Measurements from ENCODE around the gene MINDY3. TPM values are rescaled to one million over a fixed set of nuclear protein-coding genes. Genes with fewer than 3 reads are reported as not detected.

The MINDY3 gene
- total and polyA plus RNA-seq, 5 experiments from 2014 or later = 2.6 to 44.7 (median 4.7) TPM

DNA sequence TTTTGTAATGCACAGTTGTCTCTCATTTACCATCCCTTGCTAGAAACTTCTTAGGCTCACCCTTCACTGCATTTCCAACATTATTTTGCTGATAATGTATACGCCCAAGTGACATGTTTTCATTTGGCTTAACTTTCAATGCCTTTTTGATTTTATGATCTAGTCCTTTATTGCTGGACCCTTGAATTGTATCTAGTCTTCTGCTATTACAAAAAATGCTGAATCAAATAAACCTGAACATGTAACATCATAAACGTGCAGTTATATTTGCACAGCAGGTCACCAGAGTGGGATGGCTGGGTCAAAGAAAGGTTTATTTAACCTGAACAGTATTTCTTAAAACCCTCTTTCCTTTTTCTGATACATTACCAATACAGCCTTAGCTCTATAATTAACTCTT, 63.0 kb downstream of the MINDY3 start:
- H3K4me3 Mint-ChIP-seq = no peak overlapping the region
- POLR2A ChIA-PET = no interaction called here
- peaks cover 0 to 8% (median 0%) of the 10 kb centered on the region in 9 donors for H3K9me3 Mint-ChIP-seq
- peaks cover 0 to 10% (median 4%) of the 10 kb centered on the region in 4 donors for H3K4me1 Mint-ChIP-seq
- ATAC-seq (no peak), DNase-seq (no peak)
- no peaks in the 10 kb centered on the region for H3K27me3 Mint-ChIP-seq
- peaks cover 24 to 73% (median 39%) of the 10 kb centered on the region in 3 donors for H3K36me3 Mint-ChIP-seq
- H3K27ac Mint-ChIP-seq = peak overlapping the region in 2 of 10 donors; percentile 27

DNA sequence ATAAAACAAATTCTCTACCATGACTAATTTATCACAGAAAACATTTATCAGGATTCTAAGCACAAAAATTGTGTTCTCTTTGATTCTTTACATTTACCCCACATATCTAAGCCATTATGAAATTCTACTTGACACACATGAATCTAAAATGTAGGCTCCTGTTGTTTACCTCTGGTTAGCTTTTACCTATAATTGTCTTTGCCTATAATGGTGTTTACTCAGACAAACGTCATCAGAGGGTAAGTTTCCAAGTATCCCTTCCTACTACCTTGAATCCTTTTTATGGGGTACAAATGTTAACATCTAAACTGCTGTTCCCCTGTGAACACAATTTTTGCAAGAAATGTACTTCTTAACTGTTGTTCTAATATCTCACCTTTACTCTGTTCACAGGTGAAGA, 63.5 kb downstream of the MINDY3 start:
- Mint-ChIP-seq H3K27ac (no peak overlapping the region), H3K36me3 (peaks cover 23 to 73% (median 37%) of the 10 kb centered on the region in 3 donors), H3K27me3 (no peaks in the 10 kb centered on the region), H3K4me3 (no peak overlapping the region), H3K9me3 (peaks cover 0 to 5% (median 0%) of the 10 kb centered on the region in 9 donors), H3K4me1 (peaks cover 0 to 10% (median 3%) of the 10 kb centered on the region in 4 donors)
- POLR2A ChIA-PET = no interaction called here
- no peak for ATAC-seq
- DNase-seq = no peak

DNA sequence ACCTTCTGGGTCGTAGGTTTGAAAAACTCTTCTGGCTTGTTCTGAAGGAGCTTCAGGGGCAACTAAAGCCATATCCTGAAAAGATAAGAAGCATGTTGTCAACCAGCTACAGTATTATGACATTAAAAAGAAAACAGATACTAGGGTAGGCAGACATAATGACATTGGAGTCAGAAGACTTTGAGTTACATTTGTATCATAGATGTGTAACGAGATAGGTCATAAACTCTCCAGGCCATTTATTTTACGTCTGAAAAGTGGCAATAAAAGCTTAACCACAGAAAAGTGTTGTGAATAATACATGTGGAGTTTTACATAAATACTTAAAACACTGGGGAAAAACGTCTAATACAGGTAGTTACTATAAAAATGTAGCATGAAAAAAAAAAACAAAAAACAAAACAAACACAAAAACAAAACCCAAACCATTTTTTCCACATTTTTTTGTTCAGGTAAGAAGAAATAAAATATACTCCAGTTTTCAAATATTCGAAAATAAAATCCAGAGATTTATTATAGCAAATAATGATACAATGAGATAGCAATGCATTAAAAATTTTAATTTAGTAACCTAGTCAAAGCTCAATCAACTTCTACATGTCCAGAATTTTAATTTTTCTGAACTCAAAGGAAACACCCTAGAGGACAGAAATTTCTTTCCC, 64.1 kb downstream of the MINDY3 start:
- POLR2A ChIA-PET = no interaction called here
- ATAC-seq (no peak), DNase-seq (no peak)
- H3K4me3 Mint-ChIP-seq = no peak overlapping the region
- peaks cover 0 to under 1% (median 0%) of the 10 kb centered on the region in 9 donors for H3K9me3 Mint-ChIP-seq
- peaks cover 18 to 73% (median 35%) of the 10 kb centered on the region in 3 donors for H3K36me3 Mint-ChIP-seq
- no peaks in the 10 kb centered on the region for H3K27me3 Mint-ChIP-seq
- peaks cover 0 to 7% (median 4%) of the 10 kb centered on the region in 4 donors for H3K4me1 Mint-ChIP-seq
- H3K27ac Mint-ChIP-seq = no peak overlapping the region

DNA sequence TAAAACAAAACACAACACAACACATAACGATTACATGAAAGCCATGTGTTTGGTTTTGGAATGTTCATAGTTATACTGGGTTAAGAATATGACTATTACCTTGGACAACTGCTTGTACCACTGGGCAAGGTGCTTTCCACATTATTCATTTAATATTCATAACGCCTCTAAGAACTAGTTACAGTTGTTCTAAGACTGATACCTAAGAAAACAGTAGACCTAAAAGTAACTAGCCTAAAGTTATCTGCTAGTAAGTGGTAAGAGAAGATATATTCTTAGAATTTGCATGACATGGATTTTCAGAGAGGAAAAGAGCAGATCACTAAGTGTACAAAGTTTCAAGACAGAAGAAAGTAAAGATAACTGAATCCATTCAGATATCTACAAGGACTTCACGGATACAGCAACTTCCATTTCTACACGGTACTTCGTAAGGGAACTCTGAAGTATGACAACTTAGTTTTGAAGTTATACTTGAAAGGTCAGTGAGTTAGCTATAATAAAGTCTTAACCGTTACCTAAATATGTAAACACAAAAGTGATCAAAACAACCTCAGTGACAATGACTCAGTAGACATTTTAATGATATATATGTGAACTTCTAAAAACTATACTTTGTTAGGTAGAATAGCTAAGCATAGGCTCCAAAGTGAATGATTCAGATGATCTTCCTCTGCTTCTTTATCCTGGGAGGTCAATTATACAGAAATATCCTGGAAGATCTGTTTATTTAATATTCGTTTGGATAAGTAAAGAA, 65.1 kb downstream of the MINDY3 start:
- POLR2A ChIA-PET = no interaction called here
- no peak for DNase-seq
- Mint-ChIP-seq H3K9me3 (no peaks in the 10 kb centered on the region), H3K27ac (peak overlapping the region in 1 of 10 donors; percentile 4), H3K4me1 (peaks cover 0 to 9% (median 3%) of the 10 kb centered on the region in 4 donors), H3K36me3 (peaks cover 10 to 71% (median 26%) of the 10 kb centered on the region in 3 donors), H3K4me3 (no peak overlapping the region), H3K27me3 (no peaks in the 10 kb centered on the region)
- no peak for ATAC-seq

DNA sequence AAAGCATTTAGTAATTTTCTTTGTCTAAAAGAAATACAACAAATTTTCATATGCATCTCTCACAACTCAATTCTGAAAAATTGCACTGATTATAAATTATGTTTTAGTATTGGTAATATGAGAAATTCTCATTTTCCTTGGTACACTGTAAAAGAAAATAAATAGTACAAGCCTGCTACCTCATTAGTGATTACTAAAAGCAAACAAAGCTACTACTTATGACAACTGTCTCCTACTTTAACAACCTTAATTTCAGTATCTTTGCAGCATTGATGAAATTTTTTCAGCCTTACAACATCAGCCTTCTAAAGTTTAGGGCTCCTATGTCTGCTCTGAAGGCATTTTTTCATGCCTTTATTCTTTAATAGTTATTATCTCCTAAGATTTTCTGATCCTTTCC, 65.7 kb downstream of the MINDY3 start:
- Mint-ChIP-seq H3K4me3 (no peak overlapping the region), H3K4me1 (peaks cover 0 to 9% (median 2%) of the 10 kb centered on the region in 4 donors), H3K9me3 (no peaks in the 10 kb centered on the region), H3K27ac (no peak overlapping the region), H3K27me3 (no peaks in the 10 kb centered on the region), H3K36me3 (peaks cover 10 to 73% (median 29%) of the 10 kb centered on the region in 3 donors)
- ATAC-seq (no peak), DNase-seq (no peak)
- POLR2A ChIA-PET = no interaction called here

DNA sequence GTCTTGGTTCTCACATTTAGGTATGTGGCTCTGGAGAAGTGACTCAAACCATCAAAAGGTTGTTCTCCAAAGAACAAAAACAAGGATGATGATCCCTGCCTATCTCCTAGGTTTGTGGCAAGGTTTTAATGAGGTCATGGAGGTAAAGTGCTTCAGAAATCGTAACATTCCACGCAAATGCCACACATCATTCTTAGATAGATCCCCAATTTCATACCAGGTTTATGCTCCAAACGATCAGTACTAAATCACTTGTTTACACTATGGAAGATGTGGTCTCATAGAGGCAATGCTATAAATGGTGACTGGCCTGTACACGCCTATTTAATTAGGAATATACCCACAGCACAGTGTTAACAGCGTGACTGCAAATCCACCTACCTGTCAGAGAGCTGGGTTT, 66.6 kb downstream of the MINDY3 start:
- ATAC-seq (no peak), DNase-seq (no peak)
- POLR2A ChIA-PET = no interaction called here
- Mint-ChIP-seq H3K4me1 (peaks cover 0 to 6% (median 0%) of the 10 kb centered on the region in 4 donors), H3K4me3 (no peak overlapping the region), H3K9me3 (no peaks in the 10 kb centered on the region), H3K27ac (no peak overlapping the region), H3K27me3 (no peaks in the 10 kb centered on the region), H3K36me3 (peaks cover 15 to 76% (median 37%) of the 10 kb centered on the region in 3 donors)

DNA sequence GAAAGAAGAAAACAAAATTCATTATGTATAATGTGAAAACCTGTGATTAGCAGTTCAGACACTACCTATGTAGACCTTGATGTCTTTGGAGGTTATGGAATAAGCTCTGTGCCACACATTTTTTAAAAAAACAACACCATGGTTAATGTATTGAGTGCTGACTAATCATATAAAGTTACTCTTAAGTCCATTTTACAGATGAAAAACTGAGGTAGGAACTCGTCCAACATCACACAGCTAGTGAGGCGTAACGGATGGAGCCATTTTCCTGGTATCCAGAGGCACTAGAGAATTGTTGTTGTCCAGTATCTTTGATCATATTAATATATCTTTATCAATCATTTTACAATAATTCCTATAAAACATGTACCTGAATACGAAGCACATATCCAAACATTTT, 67.5 kb downstream of the MINDY3 start:
- no peak overlapping the region for H3K27ac Mint-ChIP-seq
- no peak for ATAC-seq
- peaks cover 15 to 81% (median 44%) of the 10 kb centered on the region in 3 donors for H3K36me3 Mint-ChIP-seq
- no peak overlapping the region for H3K4me3 Mint-ChIP-seq
- POLR2A ChIA-PET = no interaction called here
- no peak for DNase-seq
- peaks cover 0 to 6% (median 0%) of the 10 kb centered on the region in 4 donors for H3K4me1 Mint-ChIP-seq
- no peaks in the 10 kb centered on the region for H3K27me3 Mint-ChIP-seq
- no peaks in the 10 kb centered on the region for H3K9me3 Mint-ChIP-seq

DNA sequence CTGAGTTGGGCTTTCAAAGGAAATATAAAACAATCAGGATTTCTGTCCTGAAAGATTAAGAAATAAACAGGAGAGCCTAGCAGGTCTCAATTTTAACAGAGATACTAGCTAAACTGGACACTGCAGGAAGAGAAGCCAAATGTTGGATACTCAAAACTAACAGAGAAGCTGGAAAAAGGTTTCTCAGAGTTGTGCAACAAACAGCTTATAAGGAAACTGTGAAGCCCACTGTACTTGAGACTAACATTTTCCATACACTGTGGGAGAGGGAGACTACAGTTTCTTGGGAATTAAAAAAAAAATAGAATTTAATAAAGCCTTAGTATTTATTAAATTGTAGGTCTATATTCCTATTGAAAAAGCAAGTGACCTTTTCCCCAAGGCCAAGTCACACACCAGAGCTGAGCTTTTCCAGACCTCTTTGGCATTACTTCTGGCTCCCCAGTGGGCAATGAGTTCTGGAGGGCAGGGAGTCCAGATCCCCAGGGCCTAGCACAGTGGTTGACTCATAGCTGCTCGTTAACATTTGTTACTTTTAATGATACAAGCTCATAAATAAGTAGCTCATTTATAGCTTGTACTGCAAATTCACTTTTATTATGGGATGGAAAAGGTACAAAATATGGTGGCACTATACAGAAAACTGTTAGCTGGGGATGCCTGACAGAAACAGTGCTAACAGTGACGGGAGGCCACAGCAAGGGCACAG, 68.3 kb downstream of the MINDY3 start:
- Mint-ChIP-seq H3K27me3 (no peaks in the 10 kb centered on the region), H3K9me3 (no peaks in the 10 kb centered on the region), H3K4me3 (no peak overlapping the region), H3K4me1 (peaks cover 0 to 5% (median 0%) of the 10 kb centered on the region in 4 donors), H3K36me3 (peaks cover 15 to 86% (median 49%) of the 10 kb centered on the region in 3 donors), H3K27ac (peak overlapping the region in 1 of 10 donors; percentile 0)
- POLR2A ChIA-PET = no interaction called here
- DNase-seq (no peak), ATAC-seq (no peak)

DNA sequence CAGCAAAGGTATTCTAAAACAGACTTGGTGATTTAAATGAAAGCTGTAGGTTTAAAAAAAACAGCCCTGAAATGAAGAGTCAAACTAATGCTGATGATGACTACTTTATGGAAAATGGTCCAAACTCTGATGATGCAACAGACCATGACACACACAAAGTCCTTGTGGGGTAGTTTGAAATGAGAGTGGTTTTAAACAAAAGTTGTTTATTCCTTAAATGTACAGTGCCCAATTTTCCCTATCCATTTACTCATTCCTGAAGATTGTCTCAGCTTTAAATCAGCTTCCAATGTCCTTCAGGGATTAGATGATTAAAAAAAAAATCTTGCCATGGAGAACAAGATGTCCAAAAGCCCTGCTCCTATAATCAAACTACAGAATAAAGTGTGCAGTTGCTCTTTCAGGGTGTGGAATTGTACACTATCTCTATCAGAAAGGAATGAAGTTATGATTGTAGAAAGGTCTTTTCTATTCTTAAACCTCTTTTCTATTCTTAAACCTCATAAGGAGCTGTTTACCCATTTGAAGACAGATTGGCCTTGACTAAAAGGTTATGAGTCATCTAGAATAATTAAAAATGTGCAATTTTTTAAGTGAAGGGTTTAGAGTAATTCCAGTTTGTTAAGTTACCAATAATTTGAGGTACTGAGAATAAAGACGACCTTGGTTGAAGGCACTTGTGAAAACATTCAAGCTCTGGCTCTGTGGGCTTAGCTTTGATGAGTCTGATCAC, 70.3 kb downstream of the MINDY3 start:
- H3K9me3 Mint-ChIP-seq = no peaks in the 10 kb centered on the region
- no peak overlapping the region for H3K4me3 Mint-ChIP-seq
- H3K27me3 Mint-ChIP-seq = no peaks in the 10 kb centered on the region
- H3K4me1 Mint-ChIP-seq = peaks cover 0 to 5% (median 0%) of the 10 kb centered on the region in 4 donors
- H3K27ac Mint-ChIP-seq = no peak overlapping the region
- no peak for DNase-seq
- POLR2A ChIA-PET = no interaction called here
- H3K36me3 Mint-ChIP-seq = peaks cover 19 to 81% (median 56%) of the 10 kb centered on the region in 3 donors
- no peak for ATAC-seq

DNA sequence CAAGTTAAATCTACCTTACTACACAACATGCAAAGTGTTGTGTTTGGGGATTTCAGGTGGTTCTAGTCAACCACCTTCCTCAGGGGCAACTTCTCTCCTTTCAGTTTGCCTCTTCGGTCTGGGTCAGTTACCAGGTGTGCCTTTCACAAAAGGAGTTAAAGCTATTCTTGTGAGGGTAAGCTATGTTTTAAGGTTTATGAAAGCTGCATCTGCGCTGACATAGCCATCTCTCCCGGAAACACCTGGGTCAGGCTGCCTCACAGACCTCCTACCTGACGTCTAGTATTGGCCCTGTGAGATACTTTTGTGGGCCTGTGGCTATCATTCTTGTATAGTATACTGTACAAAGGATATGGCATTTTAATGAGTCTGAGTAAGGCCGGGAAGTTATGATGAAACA, 72.9 kb downstream of the MINDY3 start:
- DNase-seq (no peak), ATAC-seq (no peak)
- no peaks in the 10 kb centered on the region for H3K9me3 Mint-ChIP-seq
- H3K4me1 Mint-ChIP-seq = peaks cover 0 to 5% (median 0%) of the 10 kb centered on the region in 4 donors
- no peaks in the 10 kb centered on the region for H3K27me3 Mint-ChIP-seq
- no peak overlapping the region for H3K4me3 Mint-ChIP-seq
- H3K36me3 Mint-ChIP-seq = peaks cover 25 to 88% (median 64%) of the 10 kb centered on the region in 3 donors
- POLR2A ChIA-PET = no interaction called here
- H3K27ac Mint-ChIP-seq = no peak overlapping the region

DNA sequence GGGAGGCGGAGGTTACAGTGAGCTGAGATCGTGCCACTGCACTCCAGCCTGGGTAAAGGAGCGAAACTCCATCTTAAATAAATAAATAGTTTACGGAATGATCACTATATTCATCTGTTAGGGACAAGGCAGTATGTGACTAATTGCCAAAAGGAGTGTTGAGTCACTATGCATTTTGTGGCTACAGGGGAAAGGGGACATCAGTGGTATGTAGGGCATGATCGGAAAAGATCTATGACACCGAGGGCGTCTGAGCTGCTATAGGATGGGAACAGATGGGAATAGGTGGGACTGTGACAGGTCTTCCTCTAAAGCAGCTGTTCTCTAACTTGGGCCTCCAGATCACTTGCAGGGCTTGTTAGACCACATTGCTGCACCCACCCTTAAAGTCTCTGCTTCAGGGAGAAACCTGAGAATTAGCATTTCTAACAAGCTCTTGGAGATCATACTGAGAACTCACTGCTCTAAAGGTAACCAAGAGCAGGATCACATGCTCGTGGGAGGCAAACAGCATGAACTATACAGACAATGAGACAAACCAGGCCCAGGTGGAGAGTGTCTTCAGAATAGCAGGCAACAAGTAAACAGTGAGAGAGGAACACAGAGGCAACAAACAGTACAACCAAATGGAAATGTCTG, 75.5 kb downstream of the MINDY3 start:
- ATAC-seq (no peak), DNase-seq (no peak)
- no peak overlapping the region for H3K27ac Mint-ChIP-seq
- H3K27me3 Mint-ChIP-seq = no peaks in the 10 kb centered on the region
- H3K4me1 Mint-ChIP-seq = no peaks in the 10 kb centered on the region
- no peak overlapping the region for H3K4me3 Mint-ChIP-seq
- H3K9me3 Mint-ChIP-seq = peaks cover 0 to 7% (median 0%) of the 10 kb centered on the region in 9 donors
- peaks cover 40 to 89% (median 76%) of the 10 kb centered on the region in 3 donors for H3K36me3 Mint-ChIP-seq
- POLR2A ChIA-PET = no interaction called here
